ENCODE data around the gene COG5.
"Not testable (repeated sequence)": the region's sequence is repeated elsewhere in the genome, so short reads cannot be mapped to it uniquely, and the experiment has no call there.

The COG5 gene

DNA sequence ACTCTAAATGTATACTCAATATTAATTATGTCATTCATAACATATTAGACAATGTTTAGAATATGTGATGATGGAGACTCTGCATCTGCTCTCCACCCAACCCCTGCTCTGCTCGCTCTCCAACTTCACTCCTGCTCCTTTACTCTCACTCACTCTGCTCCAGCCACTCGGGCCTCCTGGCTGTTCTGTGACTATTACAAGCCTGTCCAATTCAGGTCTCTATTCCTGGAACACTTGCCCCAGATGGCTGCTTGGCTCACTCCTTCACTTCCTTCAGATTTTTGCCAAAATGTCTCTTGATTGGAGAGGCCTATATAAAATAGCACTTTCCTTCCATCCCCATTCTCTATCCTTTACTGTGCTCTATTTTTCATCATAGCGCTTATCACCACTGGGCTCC, 310.1 kb downstream of the COG5 start:
- no peak for DNase-seq (ENCODE audit: low spot score)
- TF ChIP-seq, protein P1, sequence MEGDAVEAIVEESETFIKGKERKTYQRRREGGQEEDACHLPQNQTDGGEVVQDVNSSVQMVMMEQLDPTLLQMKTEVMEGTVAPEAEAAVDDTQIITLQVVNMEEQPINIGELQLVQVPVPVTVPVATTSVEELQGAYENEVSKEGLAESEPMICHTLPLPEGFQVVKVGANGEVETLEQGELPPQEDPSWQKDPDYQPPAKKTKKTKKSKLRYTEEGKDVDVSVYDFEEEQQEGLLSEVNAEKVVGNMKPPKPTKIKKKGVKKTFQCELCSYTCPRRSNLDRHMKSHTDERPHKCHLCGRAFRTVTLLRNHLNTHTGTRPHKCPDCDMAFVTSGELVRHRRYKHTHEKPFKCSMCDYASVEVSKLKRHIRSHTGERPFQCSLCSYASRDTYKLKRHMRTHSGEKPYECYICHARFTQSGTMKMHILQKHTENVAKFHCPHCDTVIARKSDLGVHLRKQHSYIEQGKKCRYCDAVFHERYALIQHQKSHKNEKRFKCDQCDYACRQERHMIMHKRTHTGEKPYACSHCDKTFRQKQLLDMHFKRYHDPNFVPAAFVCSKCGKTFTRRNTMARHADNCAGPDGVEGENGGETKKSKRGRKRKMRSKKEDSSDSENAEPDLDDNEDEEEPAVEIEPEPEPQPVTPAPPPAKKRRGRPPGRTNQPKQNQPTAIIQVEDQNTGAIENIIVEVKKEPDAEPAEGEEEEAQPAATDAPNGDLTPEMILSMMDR (IDR thresholded peaks at IDR 0.05; ENCODE audit: extremely low read depth, insufficient read depth, missing control alignments): no peak
- in situ Hi-C loops (cut with MboI; ENCODE audit: low pct_unique_long_range_greater_than_20kb, low sequenced_read_pairs, unreplicated experiment): no loop called here

DNA sequence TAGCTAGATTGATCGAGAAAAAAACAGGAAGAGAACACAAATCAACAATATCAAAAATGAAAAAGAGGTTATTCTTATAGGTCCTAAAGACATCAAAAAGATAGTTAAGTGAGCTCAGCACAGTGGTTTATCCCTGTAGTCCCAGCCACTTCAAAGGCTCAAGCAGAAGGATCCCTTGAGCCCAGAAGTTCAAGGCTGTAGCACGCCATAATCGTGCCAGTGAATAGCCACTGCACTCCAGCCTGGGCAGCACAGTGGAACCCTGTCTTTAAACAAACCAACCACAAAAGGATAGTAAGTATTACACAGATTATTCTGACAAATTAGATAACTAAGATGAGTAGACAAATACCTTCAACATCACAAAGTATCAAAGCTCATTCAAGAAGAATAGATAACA, 311.8 kb downstream of the COG5 start:
- TF ChIP-seq, protein P1 (IDR thresholded peaks at IDR 0.05; ENCODE audit: extremely low read depth, insufficient read depth, missing control alignments): no peak
- no peak for DNase-seq (ENCODE audit: low spot score)
- in situ Hi-C loops (cut with MboI; ENCODE audit: low pct_unique_long_range_greater_than_20kb, low sequenced_read_pairs, unreplicated experiment): no loop called here

DNA sequence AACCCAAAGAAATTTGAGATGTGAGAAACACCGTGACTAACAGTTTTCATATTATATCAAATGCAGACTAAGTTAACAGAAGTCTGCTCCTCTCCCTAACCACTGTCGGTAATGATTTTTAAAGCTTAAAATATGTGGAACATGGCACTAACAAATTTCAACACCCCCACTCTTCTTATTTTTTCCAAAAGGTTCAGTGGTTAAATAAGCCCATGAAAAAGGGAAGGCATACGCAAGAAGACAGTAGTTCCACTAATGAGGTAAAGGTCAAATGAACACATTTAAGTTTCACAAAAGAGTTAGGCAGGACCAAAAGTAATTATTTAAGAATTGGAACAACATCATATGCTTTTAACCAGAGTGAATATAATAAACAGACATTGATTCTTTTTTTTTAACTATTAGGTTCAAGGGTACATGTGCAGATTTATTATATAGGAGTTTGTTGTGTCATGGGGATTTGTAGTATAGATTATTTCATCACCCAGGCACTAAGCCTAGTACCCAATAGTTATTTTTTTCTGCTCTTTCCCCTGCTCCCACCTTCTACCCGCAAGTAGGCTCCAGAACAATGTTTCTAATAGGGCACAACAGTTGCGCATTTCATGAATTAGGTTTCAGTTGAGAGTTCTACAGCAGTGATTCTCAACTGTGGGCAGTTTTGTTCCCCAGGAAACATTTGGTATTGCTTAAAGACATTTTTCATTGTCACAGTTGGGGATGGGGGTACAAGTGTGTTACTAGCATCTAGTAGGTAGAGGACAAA, 315.0 kb downstream of the COG5 start:
- DNase-seq (ENCODE audit: low spot score): no peak
- in situ Hi-C loops (cut with MboI; ENCODE audit: low pct_unique_long_range_greater_than_20kb, low sequenced_read_pairs, unreplicated experiment): no loop called here
- TF ChIP-seq, protein P1 (IDR thresholded peaks at IDR 0.05; ENCODE audit: extremely low read depth, insufficient read depth, missing control alignments): no peak

DNA sequence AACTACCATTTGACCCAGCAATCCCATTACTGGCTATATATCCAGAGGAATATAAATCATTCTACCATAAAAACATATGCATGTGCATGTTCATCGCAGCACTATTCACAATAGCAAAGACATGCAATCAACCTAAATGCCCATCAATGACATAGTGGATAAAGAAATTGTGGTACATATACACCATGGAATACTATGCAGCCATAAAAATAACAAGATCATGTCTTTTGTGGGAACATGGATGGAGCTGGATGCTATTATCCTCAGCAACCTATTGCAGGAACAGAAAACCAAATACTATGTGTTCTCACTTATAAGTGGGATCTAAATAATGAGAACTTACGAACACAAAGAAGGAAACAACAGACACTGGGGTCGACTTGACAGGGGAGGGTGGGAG, 316.9 kb downstream of the COG5 start:
- DNase-seq (ENCODE audit: low spot score); in situ Hi-C loops (cut with MboI; ENCODE audit: low pct_unique_long_range_greater_than_20kb, low sequenced_read_pairs, unreplicated experiment): not testable (repeated sequence)

DNA sequence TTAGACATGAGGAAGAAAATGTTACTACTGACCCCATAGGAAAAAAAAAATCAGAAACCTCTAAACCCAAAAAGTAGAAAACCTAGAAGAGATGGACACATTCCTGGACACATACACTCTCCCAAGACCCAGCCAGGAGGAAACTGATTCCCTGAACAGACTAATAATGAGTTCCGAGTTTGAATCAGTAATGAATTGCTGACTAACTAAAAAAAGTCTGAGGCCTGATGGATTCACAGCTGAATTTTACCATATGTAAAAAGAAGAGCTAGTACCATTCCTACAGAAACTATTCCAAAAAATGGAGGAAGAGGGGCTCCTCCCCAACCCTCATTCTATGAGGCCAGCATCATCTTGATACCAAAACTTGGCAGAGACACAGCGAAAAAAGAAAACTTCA, 319.1 kb downstream of the COG5 start:
- DNase-seq (ENCODE audit: low spot score): no peak
- TF ChIP-seq, protein P1 (IDR thresholded peaks at IDR 0.05; ENCODE audit: extremely low read depth, insufficient read depth, missing control alignments): no peak
- in situ Hi-C loops (cut with MboI; ENCODE audit: low pct_unique_long_range_greater_than_20kb, low sequenced_read_pairs, unreplicated experiment): no loop called here

DNA sequence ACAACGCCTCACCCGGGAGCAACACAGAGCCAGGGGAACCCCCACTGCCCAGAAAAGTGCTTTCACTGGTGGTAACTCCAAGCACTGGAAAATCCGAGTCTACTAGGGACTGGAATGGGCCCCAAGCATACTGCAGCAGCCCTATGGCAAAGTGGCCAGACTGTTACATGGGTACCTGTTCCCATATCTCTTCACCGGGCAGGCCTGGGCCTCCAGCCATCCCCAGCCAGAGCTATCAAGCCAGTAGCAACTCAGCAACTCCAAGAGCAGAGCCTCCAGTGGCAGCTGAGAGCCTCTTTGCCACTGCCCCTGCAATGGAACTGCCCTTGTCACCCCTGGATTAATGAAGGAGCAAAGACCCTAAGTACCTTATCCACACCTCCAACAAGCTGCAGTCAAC, 321.5 kb downstream of the COG5 start:
- in situ Hi-C loops (cut with MboI; ENCODE audit: low pct_unique_long_range_greater_than_20kb, low sequenced_read_pairs, unreplicated experiment): no loop called here
- no peak for DNase-seq (ENCODE audit: low spot score)
- TF ChIP-seq, protein P1 (IDR thresholded peaks at IDR 0.05; ENCODE audit: extremely low read depth, insufficient read depth, missing control alignments): no peak

DNA sequence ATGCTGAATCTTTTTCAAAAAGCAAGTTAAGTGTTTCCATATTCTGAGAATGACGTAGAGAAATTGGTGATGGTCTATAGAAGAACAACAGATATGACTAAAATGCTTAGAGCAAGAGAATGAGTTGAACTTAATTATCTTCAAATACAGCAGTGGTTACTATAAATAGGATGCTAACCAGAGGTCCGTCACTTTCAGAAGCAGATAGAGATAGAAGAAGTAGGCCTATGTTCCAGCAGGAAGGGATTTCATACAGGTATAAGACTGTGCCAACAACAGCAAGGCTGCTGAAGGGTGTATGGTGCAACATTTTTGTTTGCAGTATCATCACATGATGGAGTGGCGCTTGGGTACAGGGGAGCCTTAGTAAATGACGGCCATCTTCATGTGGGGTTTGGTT, 326.3 kb downstream of the COG5 start:
- no peak for DNase-seq (ENCODE audit: low spot score)
- TF ChIP-seq, protein P1 (IDR thresholded peaks at IDR 0.05; ENCODE audit: extremely low read depth, insufficient read depth, missing control alignments): no peak
- in situ Hi-C loops (cut with MboI; ENCODE audit: low pct_unique_long_range_greater_than_20kb, low sequenced_read_pairs, unreplicated experiment): no loop called here

Data from GM13977 (cell line).